ENCODE measurements around the gene PDLIM7.

Gene PDLIM7

DNA sequence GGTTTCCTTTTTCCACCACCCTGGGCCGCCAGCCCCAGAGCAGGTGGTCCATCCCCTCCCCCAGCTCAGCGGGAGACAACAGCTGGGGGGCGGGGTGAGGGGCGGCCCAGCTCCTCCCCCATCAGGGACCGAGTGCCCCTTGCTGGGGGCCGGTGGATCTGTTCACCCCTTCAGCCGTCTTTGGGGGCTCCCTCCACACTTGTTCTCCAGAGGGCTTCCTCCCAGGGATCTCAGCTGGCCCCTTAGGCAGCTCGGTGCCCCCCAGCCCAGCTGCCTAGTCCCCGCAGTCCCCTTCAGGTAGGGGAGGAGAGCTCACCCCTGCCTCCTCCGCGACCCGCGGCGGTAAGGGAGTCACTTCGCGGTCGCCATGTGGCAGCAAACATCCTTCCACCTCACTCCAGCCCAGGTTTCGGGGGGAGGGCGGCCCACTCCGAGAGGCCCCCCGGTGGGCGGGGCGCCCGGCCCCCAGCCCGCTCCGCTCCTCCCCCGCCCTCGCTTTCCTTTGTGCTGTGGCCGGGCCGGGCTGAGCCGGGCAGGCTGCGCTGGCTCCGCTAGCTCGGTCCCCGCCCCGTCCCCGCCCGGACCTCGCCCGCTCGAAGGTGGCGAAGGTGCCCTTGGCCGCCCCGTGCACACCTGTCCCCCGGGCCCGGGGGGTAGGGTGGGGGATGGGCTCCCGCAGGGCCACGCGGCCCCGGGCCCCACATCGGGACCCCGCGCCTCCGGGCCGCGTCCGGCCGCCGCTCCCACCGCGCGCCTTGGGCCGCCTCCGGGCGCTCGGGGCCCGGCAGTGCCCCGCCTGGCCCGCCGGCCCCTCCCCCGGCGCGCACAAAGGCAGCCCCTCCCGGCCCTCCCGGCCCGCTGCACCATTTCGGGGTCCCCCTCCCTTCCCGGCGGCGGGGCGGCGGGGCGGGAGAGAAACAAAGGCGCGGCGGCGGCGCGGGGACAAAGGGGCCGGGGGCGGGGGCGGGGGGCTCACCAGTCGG is 24.7 kb downstream of the PDLIM7 start:
- peak; percentile 57 for DNase-seq

DNA sequence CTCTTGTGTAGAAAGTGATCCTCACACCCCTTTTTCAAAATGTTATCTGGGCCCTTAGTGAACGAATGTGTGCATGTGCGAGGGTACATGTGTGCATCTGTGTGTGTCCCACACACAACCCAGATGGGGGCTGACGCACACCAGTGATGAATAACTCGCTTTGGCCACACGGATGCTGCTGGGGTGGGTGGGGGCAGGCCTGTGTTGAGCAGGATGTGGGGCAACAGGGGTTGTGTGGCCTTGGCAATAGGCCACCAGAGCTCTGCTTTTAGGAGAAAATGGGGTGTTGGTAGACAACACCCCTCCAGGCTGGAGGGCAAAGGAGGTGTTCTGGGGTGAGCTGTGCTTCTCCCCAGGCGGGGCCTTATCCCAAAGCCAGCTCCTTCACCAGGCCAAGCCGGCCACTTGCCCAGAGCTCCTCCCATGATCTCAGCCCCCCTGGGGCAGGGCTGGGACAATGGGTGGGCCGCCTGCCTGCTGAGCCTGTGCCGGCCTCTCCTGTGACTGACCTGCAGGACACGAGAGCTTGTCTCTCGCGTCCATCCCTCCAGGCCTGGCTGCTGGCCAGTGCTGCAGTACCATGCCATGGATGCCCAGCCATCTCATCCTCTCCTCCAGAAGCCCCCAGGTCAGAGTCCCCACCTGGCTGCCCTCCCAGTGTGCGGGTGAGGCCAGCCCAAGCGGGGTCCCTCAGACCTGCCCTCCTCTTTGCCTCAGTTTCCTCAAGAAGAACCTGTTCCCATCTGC is 25.6 kb downstream of the PDLIM7 start:
- DNase-seq, result no peak

DNA sequence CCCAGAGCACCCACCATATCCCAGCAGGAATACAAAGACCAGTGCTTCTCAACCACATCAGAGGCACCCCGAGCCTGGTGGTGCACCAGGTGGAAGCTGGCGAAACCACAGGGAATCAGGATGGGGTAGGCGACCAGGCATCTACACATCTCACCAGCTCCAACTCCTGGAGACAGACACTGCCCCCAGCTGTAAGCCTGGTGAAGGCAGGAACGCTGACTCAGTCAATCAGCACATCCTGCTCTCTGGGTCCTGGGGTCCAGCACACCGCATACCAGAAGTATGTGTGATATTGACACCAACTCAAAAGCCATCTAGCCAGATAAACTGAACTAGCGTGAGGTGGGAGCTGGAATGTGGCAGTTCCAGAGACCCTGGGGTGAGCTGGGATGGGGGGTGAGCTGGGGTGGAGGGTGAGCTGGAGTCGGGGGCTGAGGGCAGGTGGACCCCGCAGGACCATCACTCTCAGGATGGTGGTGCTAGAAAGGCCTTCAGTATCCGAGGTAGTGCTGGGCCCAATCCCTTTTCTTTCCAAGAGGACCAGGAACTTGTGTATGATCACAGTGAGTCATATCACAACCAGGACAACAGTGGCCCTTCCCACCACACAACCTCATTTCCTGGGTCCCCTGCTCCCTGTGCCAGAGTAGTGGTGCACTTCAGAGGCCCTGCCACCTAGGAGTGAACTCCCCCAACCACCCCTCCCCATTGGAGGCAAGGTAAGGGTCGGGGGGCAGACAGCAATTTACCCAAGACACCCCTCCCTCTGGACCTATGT is 26.5 kb downstream of the PDLIM7 start:
- DNase-seq, result no peak

DNA sequence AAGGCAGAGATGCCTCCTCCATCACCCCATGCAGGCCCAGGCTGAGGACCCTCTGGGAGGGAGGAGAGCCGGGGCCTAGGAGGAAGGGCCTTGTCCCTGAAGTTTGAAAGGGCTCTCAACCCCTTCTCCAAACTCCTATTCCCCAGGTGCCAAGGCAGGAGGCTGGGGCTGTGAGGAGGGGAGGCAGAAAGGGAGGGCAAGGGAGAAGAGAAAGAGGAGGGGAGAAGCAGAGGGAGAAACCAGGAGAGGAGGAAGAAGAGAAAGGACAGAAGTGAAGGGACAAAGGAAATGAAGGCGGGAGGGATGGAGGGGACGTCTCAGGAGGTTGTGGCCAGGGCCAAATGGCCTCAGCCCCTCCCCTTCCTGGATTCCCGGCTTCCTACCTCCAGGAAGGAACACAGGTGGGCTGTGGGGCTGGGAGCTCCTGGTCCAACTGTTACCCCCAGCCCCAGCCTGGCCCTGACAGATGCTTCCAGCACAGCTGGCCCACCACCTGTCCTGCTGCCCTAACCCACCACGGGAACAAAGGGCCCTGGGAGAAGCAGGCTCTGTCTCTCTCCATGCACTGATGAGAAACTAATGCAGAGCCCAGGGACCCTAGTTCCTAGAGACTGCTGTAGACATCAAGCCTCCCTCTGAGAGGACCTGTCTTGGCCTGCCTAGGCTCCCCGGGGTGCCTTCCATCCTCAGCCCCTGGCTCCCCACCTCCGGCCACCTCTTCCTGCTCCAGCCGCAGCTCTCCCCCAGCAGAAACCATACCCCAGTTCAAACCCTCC is 27.5 kb downstream of the PDLIM7 start:
- DNase-seq, result no peak

DNA sequence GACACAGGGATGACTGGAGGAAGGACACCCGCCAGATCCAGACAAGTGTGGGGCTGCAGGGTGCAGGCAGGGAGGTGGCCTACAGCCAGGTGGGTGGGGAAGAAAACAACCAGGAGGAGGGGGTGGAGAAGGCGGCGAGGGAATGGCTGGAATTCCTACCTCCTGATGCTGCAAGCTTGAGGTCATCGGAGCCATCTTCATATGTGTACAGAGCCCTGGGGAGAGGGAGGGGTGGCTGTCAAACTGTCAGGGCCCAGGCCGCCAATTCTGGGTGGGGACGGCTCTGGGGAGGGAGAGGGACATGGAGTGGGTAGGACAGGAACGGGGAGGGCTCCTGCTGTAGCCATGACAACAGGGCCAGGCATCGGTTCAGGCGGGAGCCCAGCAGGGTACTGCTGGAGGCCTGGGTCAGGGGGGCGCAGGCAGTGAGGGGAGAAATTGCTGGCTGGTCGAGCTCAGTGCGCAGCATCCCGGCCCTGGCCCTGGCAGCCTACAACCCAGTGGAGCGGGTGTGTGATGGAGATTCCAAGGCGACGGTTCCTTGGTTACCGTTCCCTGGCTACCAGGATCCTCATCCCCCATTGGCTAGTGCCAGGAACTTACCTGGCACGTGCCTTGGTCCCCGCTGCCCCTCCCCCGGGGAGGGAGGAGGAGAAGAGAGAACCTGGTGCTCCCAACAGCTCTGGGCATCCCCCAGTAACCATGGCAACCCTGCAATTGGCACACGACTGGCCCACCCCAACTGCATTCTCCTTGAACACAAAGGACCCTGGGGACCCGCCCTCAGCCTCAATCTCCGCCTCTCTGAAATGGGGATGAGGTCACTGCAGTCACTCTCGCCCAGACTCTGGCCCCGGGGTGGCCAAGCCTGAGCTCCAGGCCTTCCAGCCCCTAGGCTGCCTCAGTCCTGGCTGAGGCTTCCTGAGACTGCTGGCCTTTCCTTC is 28.4 kb downstream of the PDLIM7 start:
- no peak for DNase-seq

DNA sequence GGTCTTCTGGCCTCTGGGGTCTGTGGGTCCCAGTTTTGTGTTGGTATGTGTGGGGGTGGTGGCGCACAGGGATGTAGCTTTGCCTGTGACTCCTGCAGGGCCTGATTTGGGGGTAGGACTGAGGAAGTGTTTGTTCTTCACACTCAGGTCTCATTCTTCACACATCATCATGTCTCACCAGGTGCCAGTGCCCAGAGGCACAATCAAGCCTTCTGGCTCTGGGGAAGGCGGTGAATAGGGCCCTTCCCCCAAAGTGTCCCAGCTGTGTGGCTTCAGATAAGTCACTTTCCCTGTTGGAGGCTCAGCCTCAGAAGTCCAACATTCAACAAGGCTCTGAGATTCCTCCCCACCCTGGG is 29.1 kb downstream of the PDLIM7 start:
- DNase-seq, result no peak

DNA sequence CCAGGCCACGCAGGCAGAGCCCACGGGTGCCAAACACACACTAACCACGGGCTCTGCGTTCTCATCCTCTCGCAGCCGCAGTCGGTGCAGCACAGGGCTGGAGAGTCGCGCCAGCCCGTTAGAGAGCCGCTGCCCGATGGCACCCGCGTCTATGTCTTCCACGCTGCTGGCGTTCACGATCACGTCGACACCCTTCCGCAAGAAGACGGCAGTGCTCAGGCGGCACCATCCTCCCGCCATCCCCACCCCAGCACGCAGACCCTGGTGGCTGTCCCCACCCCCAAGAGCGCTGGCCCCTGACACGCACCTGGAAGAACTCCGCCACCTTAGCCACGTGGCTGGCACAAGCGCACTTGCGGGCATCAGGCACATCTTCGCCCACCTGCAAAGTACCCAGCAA is 30.0 kb downstream of the PDLIM7 start:
- DNase-seq, result no peak

DNA sequence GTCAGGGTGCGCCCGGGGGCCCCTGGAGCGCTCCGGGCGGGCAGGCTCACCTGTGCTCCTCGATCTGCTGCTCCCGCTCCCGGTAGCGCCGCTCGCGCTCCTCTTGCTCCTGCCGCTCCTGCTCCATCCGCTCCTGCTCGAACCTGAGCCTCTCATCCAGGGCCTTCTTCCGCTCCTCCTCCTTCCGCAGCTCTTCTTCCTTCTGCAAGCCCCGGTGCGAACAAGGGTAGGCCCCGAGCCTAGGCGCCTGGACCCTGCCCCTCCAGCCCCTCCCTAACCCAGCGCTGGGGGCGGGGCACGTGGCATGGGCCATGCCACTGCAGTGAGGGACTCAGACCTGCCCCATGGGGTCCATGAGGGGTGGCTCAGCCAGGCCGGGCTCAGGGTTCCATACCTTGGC is 30.5 kb downstream of the PDLIM7 start:
- no peak for DNase-seq

DNA sequence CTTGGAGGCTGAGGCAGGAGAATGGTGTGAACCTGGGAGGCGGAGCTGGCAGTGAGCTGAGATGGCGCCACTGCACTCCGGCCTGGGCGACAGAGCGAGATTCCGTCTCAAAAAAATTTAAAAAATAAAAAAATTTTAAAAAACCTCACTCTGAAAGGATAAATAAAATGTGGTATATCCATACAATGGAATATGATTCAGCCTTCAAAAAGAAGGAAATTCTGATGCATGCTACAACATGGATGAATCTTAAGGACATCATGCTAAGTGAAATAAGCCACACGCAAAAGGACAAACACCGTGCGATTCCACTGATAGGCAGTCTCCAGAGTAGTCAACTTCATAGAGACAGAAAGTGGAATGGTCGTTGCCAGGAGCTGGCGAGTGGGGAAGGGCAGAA is 32.4 kb downstream of the PDLIM7 start:
- DNase-seq, result no peak

DNA sequence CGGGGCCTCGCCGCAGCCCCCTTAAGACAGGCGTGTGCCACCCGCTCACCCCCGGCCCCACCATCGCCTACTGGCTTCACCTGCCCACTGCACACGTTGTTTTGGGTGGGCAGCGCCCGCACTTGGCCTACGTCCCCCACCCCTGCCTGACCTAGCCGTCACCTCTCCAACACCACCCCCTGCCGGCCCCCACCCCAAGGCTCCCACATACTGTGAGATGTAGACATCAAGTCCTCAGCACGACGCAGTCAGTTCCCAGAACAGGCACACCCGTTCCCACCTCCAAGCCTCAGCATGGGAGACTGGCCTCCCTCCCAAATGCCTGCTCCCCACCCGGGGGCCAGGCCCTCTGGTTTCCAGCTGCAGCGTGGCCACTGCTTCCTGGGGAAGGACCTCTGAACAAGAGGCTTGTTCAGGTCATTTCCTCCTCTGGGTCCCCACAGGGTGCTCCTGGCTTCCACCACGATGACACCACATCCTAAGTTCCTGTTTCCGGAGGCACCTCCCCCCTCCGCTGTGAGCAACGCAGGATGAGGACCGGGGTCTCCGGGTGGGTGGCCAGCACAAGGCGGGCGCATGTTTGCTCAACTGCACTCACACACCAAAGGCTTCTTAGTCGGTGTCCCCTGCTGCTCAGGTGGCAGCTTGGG is 35.3 kb downstream of the PDLIM7 start:
- no peak for DNase-seq

DNA sequence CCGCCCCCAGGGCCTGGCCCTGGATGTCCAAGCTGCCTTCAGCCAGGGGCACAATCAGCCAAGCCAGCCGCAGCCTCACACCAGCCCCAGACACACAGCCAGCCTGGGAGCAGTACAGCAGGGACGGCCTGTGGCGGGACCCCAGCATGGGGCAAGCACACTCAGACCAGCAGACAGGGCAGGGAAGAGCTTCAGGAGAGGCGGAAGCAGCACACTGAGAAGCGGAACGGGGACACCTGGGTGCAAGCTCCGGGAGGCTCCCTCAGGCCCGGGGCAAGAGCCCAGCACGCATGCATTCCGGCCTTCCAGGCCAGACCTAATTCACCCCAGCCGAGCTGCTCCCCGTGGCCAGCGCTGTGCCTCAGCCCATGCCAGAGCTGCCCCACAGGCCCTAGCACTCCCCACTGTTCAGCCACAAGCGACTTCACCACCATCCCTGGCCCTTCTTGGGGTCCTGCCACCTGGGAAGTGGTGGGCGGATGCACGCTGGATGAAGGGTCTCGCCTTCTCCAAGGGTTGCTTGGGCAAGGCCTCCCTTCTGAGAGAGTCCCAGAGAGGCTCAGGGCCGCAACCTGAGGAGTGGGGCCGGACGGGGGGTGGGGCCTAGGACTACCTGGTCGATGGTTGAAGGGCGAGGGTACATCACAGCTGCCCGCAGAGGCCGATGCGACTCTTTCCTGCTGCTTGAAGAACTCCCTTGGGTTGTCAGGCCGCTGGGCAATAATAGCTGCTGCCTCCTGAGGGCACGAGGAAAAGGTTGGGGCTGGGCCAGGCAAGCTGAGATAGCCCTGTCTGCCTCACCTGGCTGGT is 37.4 kb downstream of the PDLIM7 start:
- no peak for DNase-seq

DNA sequence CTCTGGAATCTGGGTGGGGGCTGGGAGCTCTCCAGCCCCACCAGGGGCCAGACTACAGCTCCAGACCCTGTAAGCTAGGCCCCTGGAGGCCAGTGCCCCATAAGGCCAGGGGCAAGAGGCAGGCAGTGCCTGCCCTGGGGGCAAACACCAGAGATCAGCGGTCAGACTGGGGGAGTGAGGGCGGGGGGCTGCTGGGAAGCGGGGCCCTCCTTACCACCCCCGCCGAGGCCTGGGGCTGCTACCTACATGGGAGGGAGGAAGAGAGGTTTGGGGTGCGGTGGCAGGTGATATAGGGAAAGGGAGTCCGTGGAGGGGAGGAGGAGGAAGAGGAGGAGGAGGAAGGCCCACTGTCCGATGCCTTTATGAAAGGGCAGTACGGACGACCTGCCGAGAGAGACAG is 38.0 kb downstream of the PDLIM7 start:
- DNase-seq, result no peak

DNA sequence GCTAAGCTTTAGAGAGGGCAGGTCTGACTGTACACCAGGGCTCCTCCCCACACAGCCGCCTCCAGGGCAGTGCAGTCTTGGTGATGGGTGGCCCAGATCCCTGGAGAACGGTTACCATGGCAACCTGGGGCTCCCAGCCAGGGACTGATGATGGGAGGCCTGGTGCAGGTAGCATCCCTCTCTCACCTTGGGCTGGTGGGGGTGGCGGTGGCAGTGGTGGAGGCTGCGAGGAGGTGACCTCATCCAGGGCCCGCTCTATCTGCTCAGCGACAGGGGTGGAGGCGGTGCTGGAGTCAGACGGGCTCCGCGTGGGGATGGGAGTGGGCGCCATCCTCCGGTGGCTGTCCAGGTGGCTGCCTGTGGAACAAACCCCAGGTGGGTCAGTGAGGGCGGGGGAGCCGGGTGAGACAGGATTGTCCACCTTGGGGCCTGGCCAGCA is 38.5 kb downstream of the PDLIM7 start:
- no peak for DNase-seq

DNA sequence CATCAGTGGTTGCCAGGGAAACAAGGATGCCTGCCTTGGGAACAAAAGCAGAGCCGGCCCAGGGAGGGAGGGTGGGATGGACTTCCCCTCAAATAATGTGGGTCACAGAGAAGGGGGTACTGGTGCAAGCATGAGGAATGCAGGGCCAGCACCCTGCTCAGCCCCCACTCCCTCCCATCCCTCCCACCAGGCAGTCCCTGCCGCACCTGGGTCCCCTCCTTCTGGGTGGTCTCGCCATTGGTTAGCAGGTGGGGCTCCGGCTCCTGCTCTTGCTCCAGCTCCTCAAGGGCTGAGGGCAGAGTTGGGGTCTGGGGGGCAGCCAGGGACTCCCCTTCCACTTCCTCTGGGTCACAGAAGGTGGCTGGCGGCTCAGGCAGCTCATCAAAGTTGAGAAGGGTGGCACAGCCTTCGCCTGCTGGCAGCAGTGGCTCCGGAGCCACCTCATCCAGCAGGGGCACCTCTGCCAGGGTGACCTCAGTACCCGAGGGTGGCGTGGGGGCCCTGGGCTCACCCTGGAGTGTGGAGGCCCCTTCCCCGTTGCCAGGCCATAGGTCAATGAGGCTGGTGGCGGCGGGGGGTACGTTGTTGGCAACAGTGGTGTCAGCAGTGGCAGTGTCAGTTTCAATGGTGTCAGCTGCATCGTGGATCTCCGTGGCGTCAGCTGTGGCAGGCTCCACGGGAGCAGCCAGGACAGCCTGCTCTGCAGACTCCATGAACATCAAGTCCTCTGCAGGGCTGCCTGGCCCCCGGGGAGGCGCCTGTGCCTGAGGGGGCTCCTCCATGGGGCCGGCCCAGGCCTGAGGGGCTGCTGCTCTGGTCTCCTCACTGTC is 39.3 kb downstream of the PDLIM7 start:
- no peak for DNase-seq

DNA sequence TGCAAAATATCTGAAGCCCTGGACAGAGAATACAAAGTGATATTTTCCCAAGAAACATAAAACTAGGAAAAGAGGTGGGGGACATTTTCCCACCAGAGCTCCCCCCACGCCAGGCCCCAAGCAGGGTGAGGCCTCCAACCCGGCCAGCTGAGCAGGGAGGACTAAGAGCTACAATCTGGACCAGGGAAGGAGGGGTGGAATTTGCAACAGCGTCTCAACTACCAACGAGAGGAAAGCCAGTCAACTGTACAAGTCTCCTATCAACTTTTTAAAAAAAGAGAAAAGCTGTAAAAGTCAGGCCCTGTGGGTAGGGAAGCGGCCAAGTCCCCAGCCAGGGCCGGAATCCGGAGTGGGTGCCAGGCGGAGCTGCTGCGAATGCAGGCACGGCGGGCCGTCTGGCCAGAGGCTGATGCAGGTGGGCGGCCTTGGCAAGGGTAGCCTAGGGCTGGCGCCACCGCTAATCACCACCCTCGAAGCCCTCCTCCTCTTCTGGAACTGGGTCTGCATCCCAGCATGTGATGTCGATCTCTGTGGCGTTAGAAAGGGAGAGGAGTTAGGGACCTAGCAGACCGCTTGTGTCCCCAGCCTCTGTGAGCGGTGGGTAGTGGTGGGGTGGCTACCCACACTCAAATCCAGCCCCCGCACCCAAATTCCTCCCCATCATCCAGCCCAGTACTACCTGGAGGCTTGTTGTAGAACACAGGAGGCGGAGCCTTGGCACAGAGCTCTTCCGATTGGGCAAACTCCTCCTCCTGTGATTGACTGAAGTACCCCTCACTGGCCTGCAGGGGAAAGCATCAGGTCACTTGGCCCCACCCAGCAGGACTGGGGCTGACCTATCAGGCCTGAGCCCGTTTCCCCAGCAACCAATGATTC is 40.2 kb downstream of the PDLIM7 start:
- peak; percentile 62 for DNase-seq

DNA sequence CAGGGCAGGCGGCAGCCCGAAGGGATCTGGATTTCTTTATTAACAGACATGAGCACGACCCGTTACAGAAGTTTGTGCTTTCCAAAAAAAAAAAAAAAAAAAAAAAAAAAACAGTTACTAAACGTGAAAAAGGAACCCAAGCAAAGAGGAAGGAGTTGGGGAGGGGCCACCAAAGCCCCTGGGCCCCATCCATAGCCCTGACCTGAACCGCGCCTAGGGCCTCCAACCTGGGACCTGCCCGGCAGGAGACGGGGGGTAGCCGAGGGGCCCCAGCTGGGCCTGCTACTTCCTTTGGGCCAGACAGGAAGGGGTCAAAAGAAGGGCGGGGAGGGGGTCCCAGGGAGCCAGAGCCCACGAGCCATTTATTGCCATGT is 40.8 kb downstream of the PDLIM7 start:
- DNase-seq, result no peak

DNA sequence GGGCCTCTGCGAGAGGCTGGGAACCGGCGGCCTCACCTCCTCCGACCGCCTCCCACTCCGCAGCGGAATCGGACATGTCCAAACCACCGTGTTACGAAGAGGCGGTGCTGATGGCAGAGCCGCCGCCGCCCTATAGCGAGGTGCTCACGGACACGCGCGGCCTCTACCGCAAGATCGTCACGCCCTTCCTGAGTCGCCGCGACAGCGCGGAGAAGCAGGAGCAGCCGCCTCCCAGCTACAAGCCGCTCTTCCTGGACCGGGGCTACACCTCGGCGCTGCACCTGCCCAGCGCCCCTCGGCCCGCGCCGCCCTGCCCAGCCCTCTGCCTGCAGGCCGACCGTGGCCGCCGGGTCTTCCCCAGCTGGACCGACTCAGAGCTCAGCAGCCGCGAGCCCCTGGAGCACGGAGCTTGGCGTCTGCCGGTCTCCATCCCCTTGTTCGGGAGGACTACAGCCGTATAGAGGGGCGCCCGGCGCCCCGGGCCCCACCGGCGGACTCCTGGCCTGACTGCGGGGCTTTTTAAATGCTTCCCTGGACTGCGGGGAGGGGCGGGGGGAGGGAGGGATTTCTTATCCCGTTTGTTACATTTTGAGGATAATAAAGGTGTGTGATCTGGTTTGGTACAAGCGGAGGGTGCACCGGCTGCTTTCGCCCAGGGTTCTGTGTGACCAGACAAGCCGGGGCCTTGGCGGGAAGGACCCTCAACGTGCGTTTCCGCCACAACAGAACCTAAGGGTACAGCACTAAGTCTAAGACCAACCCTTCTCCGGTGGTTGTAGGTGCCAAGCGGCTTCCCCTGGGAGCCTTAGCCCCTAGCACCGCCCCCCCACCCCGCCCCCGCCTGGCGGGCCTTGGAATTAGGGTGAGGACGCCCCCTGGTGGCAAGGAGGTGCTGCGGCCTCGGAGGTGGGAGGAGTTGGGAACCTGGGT is 41.5 kb downstream of the PDLIM7 start:
- peak; percentile 94 for DNase-seq

All from activated naive CD4-positive, alpha-beta T cell treated with Interleukin-2 at 50 U/mL for 16 hours (primary cell).